Measurements from ENCODE around the gene ARID4B.

DNA sequence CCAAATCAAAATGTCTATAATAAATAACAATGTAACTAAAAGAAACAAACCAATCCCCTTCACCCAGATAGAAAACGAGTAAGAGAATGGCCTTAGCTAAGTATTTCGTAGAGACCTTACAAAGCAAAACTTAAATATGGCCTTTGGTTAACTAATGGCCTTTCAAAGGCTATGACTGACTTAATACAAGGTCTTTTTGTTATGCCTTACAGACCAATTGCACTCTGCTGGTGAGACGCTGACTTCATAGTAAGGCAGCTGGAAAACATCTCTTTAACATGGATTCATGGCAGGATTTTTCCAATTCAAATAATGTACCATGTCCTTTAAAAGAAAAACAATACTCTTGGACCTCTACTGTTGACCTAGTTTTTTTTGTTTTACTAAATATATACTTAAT lies 23.5 kb upstream of the ARID4B start:
- TF ChIP-seq POLR2A (IDR thresholded peaks at IDR 0.05), result no peak
- TF ChIP-seq CTCF (IDR thresholded peaks at IDR 0.05), result no peak
